Activated T-helper 2 cell treated with anti-CD3 and anti-CD28 coated beads, Interferon-gamma antibody, Interleukin-2, Interleukin-4, amounts not matched to agents 10 μg/mL and 5 μg/mL and 100 μg/mL, durations not matched to agents 14 hours and 24 hours and 36 hours (primary cell): ENCODE measurements around the gene ABHD17C. TPM values are rescaled to one million over a fixed set of nuclear protein-coding genes. Genes with fewer than 3 reads are reported as not detected.

Experiments
- DNase-seq: peaks from one replicate; pipeline ENCODE4 v3.0.0; 2021; ENCODE audit warnings: low spot score
- H3K27ac Mint-ChIP-seq: one replicate; pipeline ENCODE4 v1.8.0; 2021; ENCODE audit warnings: mixed read lengths
- H3K27me3 Mint-ChIP-seq: one replicate; pipeline ENCODE4 v1.8.0; 2021; ENCODE audit warnings: low read depth, mixed read lengths
- H3K36me3 Mint-ChIP-seq: one replicate; pipeline ENCODE4 v1.8.0; 2021; ENCODE audit warnings: low read depth, mixed read lengths
- H3K4me1 Mint-ChIP-seq: one replicate; pipeline ENCODE4 v1.8.0; 2021; ENCODE audit warnings: low read depth, mixed read lengths
- H3K4me3 Mint-ChIP-seq: one replicate; pipeline ENCODE4 v1.8.0; 2021; ENCODE audit warnings: low read depth, mild to moderate bottlenecking, moderate library complexity, mixed read lengths
- H3K9me3 Mint-ChIP-seq: one replicate; pipeline ENCODE4 v1.8.0; 2021; ENCODE audit warnings: mixed read lengths
- intact Hi-C: fragments of 100-400 bp; cut with micrococcal nuclease; formaldehyde crosslinking; loops from one replicate; pipeline ENCODE4 v1.15.1; 2023
- total RNA-seq: library from RNA; stranded (reverse); gene quantifications from 2 replicates; pipeline ENCODE4 v1.2.3, GENCODE V29; 2022

The ABHD17C gene
- total RNA-seq, 1 donor from 2014 or later = 4.2 TPM

DNA sequence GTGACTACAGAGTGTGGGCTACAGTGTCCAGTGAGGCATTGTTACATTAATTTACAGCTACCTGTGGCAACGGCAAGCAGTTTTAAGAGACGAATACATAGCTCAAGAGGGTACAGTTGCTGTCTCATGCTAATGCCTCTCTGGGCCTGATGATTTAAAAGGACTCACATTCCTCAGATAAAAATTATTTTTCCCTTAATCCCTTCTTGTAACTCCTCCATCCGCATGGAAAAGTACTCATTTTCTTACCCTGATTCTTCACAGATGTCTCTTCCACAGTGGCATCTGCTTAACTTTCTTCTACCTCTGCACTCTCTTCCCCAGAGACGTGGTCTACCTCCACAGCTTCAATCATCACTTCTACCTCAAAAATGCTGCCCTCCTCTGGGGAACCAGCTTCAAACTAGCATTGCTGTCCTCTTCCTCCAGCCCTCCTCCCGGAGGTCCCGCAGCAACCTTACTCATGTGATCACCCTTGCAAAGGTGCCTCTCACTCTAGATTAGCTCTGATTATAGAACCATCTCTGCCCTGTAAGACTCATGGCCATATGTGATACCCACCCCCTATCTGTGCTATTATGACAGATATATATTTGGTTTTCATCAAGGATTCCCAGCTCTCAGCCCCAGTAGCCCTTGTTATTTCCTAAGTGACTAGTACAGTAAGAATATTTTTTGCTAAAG is 21.4 kb upstream of the ABHD17C start:
- Mint-ChIP-seq H3K4me3 (no peak overlapping the region), H3K4me1 (no peaks in the 10 kb centered on the region), H3K36me3 (no peaks in the 10 kb centered on the region), H3K27ac (no peak overlapping the region), H3K9me3 (no peaks in the 10 kb centered on the region), H3K27me3 (peaks cover 18% of the 10 kb centered on the region)
- intact Hi-C loops = no loop called here
- DNase-seq = no peak

DNA sequence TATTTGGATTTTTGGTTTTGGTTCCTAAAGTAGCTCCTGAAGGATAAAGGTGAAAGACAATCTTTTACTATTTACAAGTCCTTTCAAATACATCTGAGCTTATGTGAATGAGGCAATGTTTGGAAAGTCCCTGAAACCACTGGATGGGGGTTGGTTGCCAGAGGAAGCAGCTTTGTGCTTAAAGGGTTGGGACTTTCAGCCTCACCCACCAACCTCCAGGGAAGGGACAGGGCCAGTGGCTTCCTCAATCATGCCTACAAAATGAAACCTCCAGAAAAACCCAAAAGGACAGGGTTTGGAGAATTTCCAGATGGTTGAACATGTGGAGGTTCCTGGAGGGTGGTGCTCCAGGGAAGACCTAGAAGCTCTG is 20.9 kb upstream of the ABHD17C start:
- no peak for DNase-seq
- no peaks in the 10 kb centered on the region for H3K4me1 Mint-ChIP-seq
- intact Hi-C loops = no loop called here
- H3K9me3 Mint-ChIP-seq = no peaks in the 10 kb centered on the region
- H3K4me3 Mint-ChIP-seq = no peak overlapping the region
- H3K36me3 Mint-ChIP-seq = no peaks in the 10 kb centered on the region
- H3K27ac Mint-ChIP-seq = no peak overlapping the region
- H3K27me3 Mint-ChIP-seq = peaks cover 18% of the 10 kb centered on the region

- Mint-ChIP-seq H3K36me3 (no peaks in the 10 kb centered on the region), H3K4me3 (no peak overlapping the region), H3K27me3 (peaks cover 13% of the 10 kb centered on the region), H3K4me1 (no peaks in the 10 kb centered on the region), H3K27ac (no peak overlapping the region), H3K9me3 (no peaks in the 10 kb centered on the region)
- intact Hi-C loops = no loop called here
- DNase-seq = no peak
These were observed 18.1 kb upstream of the ABHD17C start for GRCh38 chr15:80677041-80677440.

DNA sequence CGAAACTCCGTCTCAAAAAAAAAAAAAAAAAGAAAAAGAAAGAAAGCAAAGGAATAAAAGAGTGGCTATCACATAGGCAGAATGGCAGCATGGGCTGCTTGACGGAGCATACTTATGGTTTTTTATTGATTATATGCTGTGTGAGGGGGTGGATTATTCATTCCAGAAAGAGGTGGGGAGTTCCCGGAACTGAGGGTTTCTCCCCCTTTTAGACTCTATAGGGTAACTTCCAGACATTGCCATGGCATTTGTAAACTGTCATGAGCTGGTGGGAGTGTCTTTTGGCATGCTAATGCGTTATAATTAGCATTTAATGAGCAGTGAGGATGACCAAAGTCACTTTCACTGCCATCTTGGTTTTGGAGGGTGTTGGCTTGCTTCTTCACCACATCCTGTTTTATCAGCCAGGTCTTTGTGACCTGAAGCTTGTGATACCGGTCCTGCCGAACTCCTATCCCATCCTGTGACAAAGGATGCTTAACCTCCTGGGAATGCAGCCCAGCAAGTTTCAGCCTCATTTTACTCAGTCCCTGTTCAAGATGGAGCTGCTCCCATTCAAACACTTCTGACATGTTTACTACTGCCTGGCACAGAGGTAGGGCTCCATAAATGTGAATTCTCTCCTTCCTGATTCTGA is 15.8 kb upstream of the ABHD17C start:
- H3K27me3 Mint-ChIP-seq = peaks cover 20% of the 10 kb centered on the region
- no peak overlapping the region for H3K27ac Mint-ChIP-seq
- no peak for DNase-seq
- no peaks in the 10 kb centered on the region for H3K4me1 Mint-ChIP-seq
- no peak overlapping the region for H3K4me3 Mint-ChIP-seq
- H3K36me3 Mint-ChIP-seq = no peaks in the 10 kb centered on the region
- H3K9me3 Mint-ChIP-seq = no peaks in the 10 kb centered on the region
- intact Hi-C loops = no loop called here

DNA sequence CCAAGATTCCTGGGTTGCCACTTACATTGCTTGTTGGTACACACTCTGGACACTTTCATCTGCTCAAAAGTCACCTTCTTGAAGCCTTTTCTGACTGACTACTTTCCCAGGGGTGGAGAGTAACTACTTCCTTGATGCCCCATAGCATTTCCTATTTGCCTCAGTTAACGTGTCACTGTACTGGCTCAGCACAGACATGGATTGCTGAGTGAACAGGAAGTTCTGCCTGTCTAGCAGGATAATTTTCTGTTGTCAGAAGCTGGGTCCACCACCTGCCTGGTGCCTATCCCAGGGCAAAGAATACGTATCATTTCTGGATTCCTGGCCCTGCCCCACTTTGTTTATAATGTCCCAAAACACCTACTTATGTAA is 15.3 kb upstream of the ABHD17C start:
- no peak for DNase-seq
- no peaks in the 10 kb centered on the region for H3K9me3 Mint-ChIP-seq
- no peak overlapping the region for H3K4me3 Mint-ChIP-seq
- no peaks in the 10 kb centered on the region for H3K4me1 Mint-ChIP-seq
- intact Hi-C loops = no loop called here
- H3K27me3 Mint-ChIP-seq = peaks cover 20% of the 10 kb centered on the region
- H3K27ac Mint-ChIP-seq = no peak overlapping the region
- H3K36me3 Mint-ChIP-seq = no peaks in the 10 kb centered on the region

GRCh38 chr15:80682201-80682600 is 12.9 kb upstream of the ABHD17C start:
- DNase-seq = no peak
- intact Hi-C loops = no loop called here
- Mint-ChIP-seq H3K4me3 (no peak overlapping the region), H3K27me3 (peaks cover 19% of the 10 kb centered on the region), H3K27ac (no peak overlapping the region), H3K36me3 (no peaks in the 10 kb centered on the region), H3K4me1 (no peaks in the 10 kb centered on the region), H3K9me3 (no peaks in the 10 kb centered on the region)

GRCh38 chr15:80684697-80685096 is 10.4 kb upstream of the ABHD17C start:
- intact Hi-C loops = no loop called here
- Mint-ChIP-seq H3K4me3 (no peak overlapping the region), H3K4me1 (no peaks in the 10 kb centered on the region), H3K27me3 (peaks cover 24% of the 10 kb centered on the region), H3K36me3 (no peaks in the 10 kb centered on the region), H3K9me3 (no peaks in the 10 kb centered on the region), H3K27ac (no peak overlapping the region)
- no peak for DNase-seq

DNA sequence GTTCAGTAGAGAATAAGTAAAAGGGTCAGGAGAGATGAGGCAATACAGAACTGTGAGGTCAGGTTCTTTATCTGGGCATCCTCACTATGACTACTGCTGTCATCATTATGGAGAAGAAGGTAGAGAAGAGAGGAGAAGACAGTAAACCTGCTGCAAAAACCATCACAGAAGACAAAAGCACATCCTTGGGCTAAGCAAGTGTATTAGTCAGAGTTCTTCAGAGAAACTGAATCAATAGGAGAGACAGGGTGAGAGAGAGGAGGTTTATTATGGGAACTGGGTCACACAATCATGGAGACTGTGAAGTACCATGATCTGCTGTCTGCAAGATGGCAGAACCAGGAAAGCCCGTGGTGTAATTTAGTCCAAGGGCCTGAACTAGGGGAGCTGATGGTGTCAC is 9.5 kb upstream of the ABHD17C start:
- Mint-ChIP-seq H3K4me1 (no peaks in the 10 kb centered on the region), H3K27ac (no peak overlapping the region), H3K36me3 (no peaks in the 10 kb centered on the region), H3K27me3 (peaks cover 27% of the 10 kb centered on the region), H3K4me3 (no peak overlapping the region), H3K9me3 (no peaks in the 10 kb centered on the region)
- intact Hi-C loops = no loop called here
- no peak for DNase-seq

DNA sequence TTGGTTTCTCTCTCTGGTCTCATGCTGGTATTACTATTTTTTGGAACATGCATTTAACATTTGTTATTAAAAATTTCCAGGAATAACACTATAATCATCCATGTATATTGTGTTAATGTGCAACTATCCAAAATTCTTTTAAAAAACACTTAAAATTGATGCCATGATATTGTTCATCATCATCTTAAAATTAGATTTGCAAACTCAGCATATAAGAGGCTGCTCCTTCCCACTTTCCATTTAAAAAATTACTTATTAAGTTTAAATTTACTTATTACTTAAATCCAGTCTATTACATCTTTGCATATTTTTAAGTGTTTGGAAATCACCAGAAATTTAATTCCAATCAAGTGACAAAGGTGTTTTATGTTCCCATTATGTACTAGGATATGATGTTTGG is 5.8 kb upstream of the ABHD17C start:
- Mint-ChIP-seq H3K27me3 (peaks cover 46% of the 10 kb centered on the region), H3K4me3 (no peak overlapping the region), H3K9me3 (no peaks in the 10 kb centered on the region), H3K4me1 (peaks cover under 1% of the 10 kb centered on the region), H3K36me3 (no peaks in the 10 kb centered on the region), H3K27ac (no peak overlapping the region)
- intact Hi-C loops = no loop called here
- DNase-seq = no peak

DNA sequence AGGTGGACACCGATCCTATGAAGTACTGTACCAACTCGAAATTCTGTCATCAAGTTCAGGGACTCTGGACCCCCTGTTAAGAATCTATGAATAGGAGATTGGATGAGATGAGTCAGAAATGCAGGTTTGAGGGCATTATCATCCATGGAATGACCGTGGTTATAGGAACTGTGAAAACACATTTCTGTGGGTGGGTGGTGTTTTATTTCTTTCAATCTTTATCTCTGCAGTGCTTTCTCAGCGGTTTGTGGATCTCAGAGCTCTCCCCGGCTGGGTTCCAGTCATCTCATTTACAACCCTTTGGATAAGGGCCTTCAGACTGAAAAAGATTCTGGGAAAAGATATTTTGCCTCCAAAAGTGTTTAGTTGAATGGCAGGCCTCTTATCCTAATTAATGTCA is 5.4 kb upstream of the ABHD17C start:
- Mint-ChIP-seq H3K27me3 (peaks cover 49% of the 10 kb centered on the region), H3K4me3 (no peak overlapping the region), H3K9me3 (no peaks in the 10 kb centered on the region), H3K27ac (no peak overlapping the region), H3K4me1 (peaks cover 4% of the 10 kb centered on the region), H3K36me3 (no peaks in the 10 kb centered on the region)
- intact Hi-C loops = loop anchor here (5.0 to 10.0 kb wide), 3 partner anchors 88 to 575 kb away; partner anchors contain the start of gene CEMIP
- no peak for DNase-seq

GRCh38 chr15:80691575-80691974 is 3.5 kb upstream of the ABHD17C start:
- intact Hi-C loops = loop anchor here (5.0 to 10.0 kb wide), 3 partner anchors 86 to 573 kb away; partner anchors contain the start of gene CEMIP

GRCh38 chr15:80693682-80694610 is 1.2 kb upstream of the ABHD17C start:
- no peaks in the 10 kb centered on the region for H3K36me3 Mint-ChIP-seq
- intact Hi-C loops = loop anchor here (1.0 to 10.0 kb wide), 4 partner anchors 17 to 571 kb away; partner anchors contain the start of gene CEMIP
- no peaks in the 10 kb centered on the region for H3K9me3 Mint-ChIP-seq
- H3K27me3 Mint-ChIP-seq = peaks cover 54% of the 10 kb centered on the region
- DNase-seq = no peak
- peaks cover 15% of the 10 kb centered on the region for H3K4me1 Mint-ChIP-seq
- H3K4me3 Mint-ChIP-seq = peak overlapping the region; percentile 70
- no peak overlapping the region for H3K27ac Mint-ChIP-seq

More at GRCh38 chr15:80691575-80691974, 3.5 kb upstream of the ABHD17C start:
- H3K27ac Mint-ChIP-seq = no peak overlapping the region
- H3K27me3 Mint-ChIP-seq = peaks cover 49% of the 10 kb centered on the region
- peaks cover 10% of the 10 kb centered on the region for H3K4me1 Mint-ChIP-seq
- no peaks in the 10 kb centered on the region for H3K36me3 Mint-ChIP-seq
- no peak overlapping the region for H3K4me3 Mint-ChIP-seq
- no peak for DNase-seq
- H3K9me3 Mint-ChIP-seq = no peaks in the 10 kb centered on the region
